Stomach (tissue), 9 donors: ENCODE results near the gene AQR. TPM values are rescaled to one million over a fixed set of nuclear protein-coding genes. Genes with fewer than 3 reads are reported as not detected.

Experiments
- DNase-seq, 2 donors: peaks; one replicate each; pipeline versions ENCODE4 v3.0.0 to v3.0.0-alpha.2; 2013 to 2019
- H3K27ac ChIP-seq, 5 donors: fragments of 200-600 bp in 4 of 5; sonication (generic) in 4 of 5; one replicate each; pipeline ENCODE4 v1.5.1; 2013 to 2019; ENCODE audit warnings: mild to moderate bottlenecking in 1 of 5, moderate library complexity in 1 of 5
- H3K27me3 ChIP-seq, 3 donors: fragments of 200-600 bp; sonication (generic); one replicate each; pipeline ENCODE4 v1.5.1; 2017 to 2019; ENCODE audit warnings: mixed run types in 1 of 3
- H3K36me3 ChIP-seq, 4 donors: fragments of 200-600 bp; sonication (generic); 1 replicate in 3 of 4; 2 replicates in 1 of 4; pipeline ENCODE4 v1.5.1; 2016 to 2019
- H3K4me1 ChIP-seq, 4 donors: fragments of 200-600 bp; sonication (generic); one replicate each; pipeline ENCODE4 v1.5.1; 2016 to 2019
- H3K4me3 ChIP-seq, 4 donors: fragments of 200-600 bp; sonication (generic) in 3 of 4; one replicate each; pipeline ENCODE4 v1.5.1; 2016 to 2019; ENCODE audit warnings: mild to moderate bottlenecking in 1 of 4
- H3K9me3 ChIP-seq, 4 donors: fragments of 200-600 bp; sonication (generic); one replicate each; pipeline ENCODE4 v1.5.1; 2016 to 2019
- EP300 ChIP-seq: sonication (generic); formaldehyde crosslinking; IDR thresholded peaks from one replicate; pipeline ENCODE4 v1.6.1; 2017; ENCODE audit warnings: antibody characterized with exemption
- POLR2A ChIP-seq, 4 donors: fragments of 450-650 bp; IDR thresholded peaks; one replicate each; pipeline ENCODE4 v1.6.1; 2016; ENCODE audit warnings: antibody characterized with exemption in 4 of 4, control low read depth in 2 of 4, mild to moderate bottlenecking in 1 of 4, moderate library complexity in 1 of 4
- POLR2AphosphoS5 ChIP-seq, 3 donors: sonication (generic); formaldehyde crosslinking; IDR thresholded peaks; one replicate each; pipeline ENCODE4 v1.6.1; 2016; ENCODE audit warnings: antibody characterized with exemption in 3 of 3
- WGBS, 5 donors: extraction: QIAGEN DNeasy Blood & Tissue Kit in 3 of 5; methylation state at CpG; one replicate each; pipeline versions ENCODE4 v1.1.5 to v1.1.7; 2013 to 2018; 5-methylcytosine and 5-hydroxymethylcytosine counted together
- intact Hi-C: fragments of 100-400 bp; cut with DNase I; formaldehyde crosslinking; loops from one replicate; pipeline ENCODE4 v1.15.1; 2023; ENCODE audit warnings: low total_unique reads
- polyA plus RNA-seq, 3 donors: library from polyadenylated mRNA; stranded (reverse); fragments of 200-250 nt; gene quantifications; one replicate each; pipeline ENCODE4 v1.2.3, GENCODE V29; 2013
- total RNA-seq, 5 donors: library from RNA; depleted of rRNA; stranded (reverse); fragments of >200 nt; gene quantifications; one replicate each; pipeline versions ENCODE4 v1.1.0 to v1.2.3, GENCODE V29; 2014 to 2016
- TF ChIP-seq, protein P1 (sequence below), 7 experiments: fragments of 450-650 bp in 4 of 7; fragments of 200-600 bp in 3 of 7; sonication (generic) in 3 of 7; IDR thresholded peaks; one replicate each; pipeline ENCODE4 v1.5.1; 2016 to 2019; ENCODE audit warnings: antibody characterized with exemption in 7 of 7, control low read depth in 2 of 7, mild to moderate bottlenecking in 1 of 7
- donor health status: healthy with polysubstance abuse.
- donor health status: Bipolar disorder and iron deficiency.
- donor health status: healthy.

Gene AQR
- total and polyA plus RNA-seq, 8 donors = 4.5 to 54.5 (median 9.6) TPM

DNA sequence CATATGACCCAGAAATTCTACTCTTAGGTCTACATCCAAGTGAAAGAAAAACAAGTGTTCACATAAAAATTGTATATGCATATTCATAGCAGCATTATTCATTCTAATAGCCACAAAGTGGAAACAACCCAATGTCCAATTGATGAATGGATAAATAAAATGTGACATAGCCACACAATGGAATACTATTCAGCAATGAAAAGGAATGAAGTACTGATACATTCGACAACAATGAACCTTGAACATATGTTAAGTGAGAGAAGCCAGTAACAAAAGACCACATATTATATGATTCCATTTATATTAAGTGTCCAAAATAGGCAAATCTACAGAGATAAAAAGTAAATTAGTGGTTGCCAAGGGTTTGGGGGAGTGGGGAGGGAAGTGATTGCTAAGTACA lies 104.0 kb downstream of the AQR start:
- no peak overlapping the region for H3K4me3 ChIP-seq
- intact Hi-C loops = no loop called here
- no peak for DNase-seq

DNA sequence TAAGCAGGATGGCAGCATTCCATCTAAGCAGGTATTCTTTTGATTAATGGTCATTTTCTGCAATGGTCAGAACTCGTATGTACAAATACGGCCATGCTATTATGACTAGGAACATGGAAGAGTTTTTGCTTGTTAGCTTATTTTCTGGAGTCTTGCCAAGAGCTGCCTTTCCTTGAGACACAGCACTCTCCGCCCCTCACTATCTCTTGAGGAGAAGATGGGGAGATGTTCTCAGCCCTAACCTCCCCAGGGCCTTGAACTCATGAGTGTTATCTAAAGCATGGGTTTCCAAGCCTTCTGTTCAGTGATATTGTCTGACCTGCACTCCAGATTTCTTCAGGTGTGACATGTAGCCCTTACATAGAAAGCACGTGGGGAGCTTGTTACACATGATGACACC lies 108.3 kb downstream of the AQR start:
- no peak for DNase-seq
- Histone ChIP-seq H3K4me1 (peaks cover 0 to 2% (median 0%) of the 10 kb centered on the region in 4 donors), H3K27me3 (no peaks in the 10 kb centered on the region), H3K4me3 (no peak overlapping the region), H3K36me3 (peaks cover 30 to 96% (median 81%) of the 10 kb centered on the region in 4 donors), H3K9me3 (no peaks in the 10 kb centered on the region), H3K27ac (no peak overlapping the region)
- no peak for TF ChIP-seq POLR2AphosphoS5 (IDR thresholded peaks at IDR 0.05)
- TF ChIP-seq, protein P1, sequence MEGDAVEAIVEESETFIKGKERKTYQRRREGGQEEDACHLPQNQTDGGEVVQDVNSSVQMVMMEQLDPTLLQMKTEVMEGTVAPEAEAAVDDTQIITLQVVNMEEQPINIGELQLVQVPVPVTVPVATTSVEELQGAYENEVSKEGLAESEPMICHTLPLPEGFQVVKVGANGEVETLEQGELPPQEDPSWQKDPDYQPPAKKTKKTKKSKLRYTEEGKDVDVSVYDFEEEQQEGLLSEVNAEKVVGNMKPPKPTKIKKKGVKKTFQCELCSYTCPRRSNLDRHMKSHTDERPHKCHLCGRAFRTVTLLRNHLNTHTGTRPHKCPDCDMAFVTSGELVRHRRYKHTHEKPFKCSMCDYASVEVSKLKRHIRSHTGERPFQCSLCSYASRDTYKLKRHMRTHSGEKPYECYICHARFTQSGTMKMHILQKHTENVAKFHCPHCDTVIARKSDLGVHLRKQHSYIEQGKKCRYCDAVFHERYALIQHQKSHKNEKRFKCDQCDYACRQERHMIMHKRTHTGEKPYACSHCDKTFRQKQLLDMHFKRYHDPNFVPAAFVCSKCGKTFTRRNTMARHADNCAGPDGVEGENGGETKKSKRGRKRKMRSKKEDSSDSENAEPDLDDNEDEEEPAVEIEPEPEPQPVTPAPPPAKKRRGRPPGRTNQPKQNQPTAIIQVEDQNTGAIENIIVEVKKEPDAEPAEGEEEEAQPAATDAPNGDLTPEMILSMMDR (IDR thresholded peaks at IDR 0.05) = no peak
- intact Hi-C loops = no loop called here
- WGBS, 5 donors = 87 to 96% (median 92%) methylated on average over 4 of the region's 4 CpGs

More for the DNA sequence above, 104.0 kb downstream of the AQR start:
- Histone ChIP-seq H3K27ac (no peak overlapping the region), H3K4me1 (no peaks in the 10 kb centered on the region), H3K27me3 (no peaks in the 10 kb centered on the region), H3K36me3 (peaks cover 13 to 90% (median 66%) of the 10 kb centered on the region in 4 donors), H3K9me3 (peaks cover 0 to 4% (median 0%) of the 10 kb centered on the region in 4 donors)
- no peak for TF ChIP-seq POLR2A (IDR thresholded peaks at IDR 0.05)
- no peak for TF ChIP-seq POLR2AphosphoS5 (IDR thresholded peaks at IDR 0.05)
- TF ChIP-seq, protein P1 (IDR thresholded peaks at IDR 0.05) = no peak
- TF ChIP-seq EP300 = no peak
- WGBS, 5 donors = 97 to 100% (median 100%) methylated on average over 1 of the region's 1 CpG

DNA sequence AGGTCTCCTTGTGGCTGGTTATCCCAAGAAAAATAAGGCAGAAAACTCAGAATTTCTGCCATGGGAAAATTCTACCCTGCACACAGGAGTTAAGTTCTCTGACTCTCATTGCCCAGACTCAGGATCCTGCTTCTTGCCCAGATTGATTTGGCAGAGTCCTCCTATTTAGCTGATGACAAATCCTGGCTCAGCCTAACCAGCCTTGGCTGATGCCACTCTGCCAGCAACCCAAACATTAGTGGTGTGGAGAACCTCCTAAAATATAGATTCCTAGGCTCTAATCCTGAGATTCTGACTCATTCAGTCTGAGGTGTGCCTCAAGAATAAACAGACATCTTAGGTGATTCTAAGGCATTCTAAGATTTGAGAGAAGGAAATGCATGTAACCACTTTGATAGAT lies 113.6 kb downstream of the AQR start:
- intact Hi-C loops = no loop called here
- no peaks in the 10 kb centered on the region for H3K27me3 ChIP-seq
- no peak for DNase-seq

GRCh38 chr15:34855413-34855812 lies 114.1 kb downstream of the AQR start:
- DNase-seq = peak in 1 of 2 donors; percentile 44
- peaks cover 0 to 46% (median 26%) of the 10 kb centered on the region in 4 donors for H3K4me1 ChIP-seq
- H3K27ac ChIP-seq = no peak overlapping the region
- 43 to 61% (median 52%) methylated on average over 1 of the region's 1 CpG for WGBS, 5 donors
- peaks cover 16 to 59% (median 54%) of the 10 kb centered on the region in 4 donors for H3K36me3 ChIP-seq
- TF ChIP-seq, protein P1 (IDR thresholded peaks at IDR 0.05) = no peak
- no peak for TF ChIP-seq POLR2AphosphoS5 (IDR thresholded peaks at IDR 0.05)
- TF ChIP-seq POLR2A (IDR thresholded peaks at IDR 0.05) = no peak
- TF ChIP-seq EP300 = no peak
- H3K27me3 ChIP-seq = no peaks in the 10 kb centered on the region
- no peaks in the 10 kb centered on the region for H3K9me3 ChIP-seq
- intact Hi-C loops = no loop called here
- no peak overlapping the region for H3K4me3 ChIP-seq

More for the DNA sequence above, 113.6 kb downstream of the AQR start:
- H3K9me3 ChIP-seq = no peaks in the 10 kb centered on the region
- no peak overlapping the region for H3K27ac ChIP-seq
- H3K4me1 ChIP-seq = peaks cover 0 to 46% (median 26%) of the 10 kb centered on the region in 4 donors
- H3K4me3 ChIP-seq = no peak overlapping the region
- peaks cover 16 to 64% (median 58%) of the 10 kb centered on the region in 4 donors for H3K36me3 ChIP-seq
- TF ChIP-seq POLR2A (IDR thresholded peaks at IDR 0.05) (no peak), POLR2AphosphoS5 (IDR thresholded peaks at IDR 0.05) (no peak), EP300 (no peak)
- TF ChIP-seq, protein P1 (IDR thresholded peaks at IDR 0.05) = no peak
